Transverse colon (tissue), 4 donors: ENCODE data around the gene TET3. TPM values are rescaled to one million over a fixed set of nuclear protein-coding genes. Genes with fewer than 3 reads are reported as not detected.

Source experiments
- DNase-seq: peaks from one replicate; pipeline ENCODE4 v3.0.0-alpha.2; 2019
- H3K27ac ChIP-seq, 4 donors: fragments of 200-600 bp; sonication (generic); 2 replicates each; pipeline ENCODE4 v1.5.1; 2016 to 2018; ENCODE audit warnings: inconsistent platforms in 4 of 4
- H3K27me3 ChIP-seq: fragments of 200-600 bp; sonication (generic); 2 replicates; pipeline ENCODE4 v1.5.1; 2017; ENCODE audit warnings: inconsistent platforms
- H3K36me3 ChIP-seq, 4 donors: fragments of 200-600 bp; sonication (generic); 2 replicates each; pipeline ENCODE4 v1.5.1; 2017 to 2019; ENCODE audit warnings: inconsistent platforms in 4 of 4
- H3K4me1 ChIP-seq, 4 donors: fragments of 200-600 bp; sonication (generic); 2 replicates each; pipeline ENCODE4 v1.5.1; 2017 to 2020; ENCODE audit warnings: inconsistent platforms in 4 of 4
- H3K4me3 ChIP-seq, 4 donors: fragments of 200-600 bp; sonication (generic); 1 replicate in 1 of 4; 2 replicates in 3 of 4; pipeline versions ENCODE4 v1.5.1 to v1.6.1; 2017 to 2019; ENCODE audit warnings: inconsistent platforms in 4 of 4
- H3K9me3 ChIP-seq, 2 donors: fragments of 200-600 bp; sonication (generic); 2 replicates each; pipeline ENCODE4 v1.5.1; 2017 to 2019; ENCODE audit warnings: inconsistent platforms in 2 of 2
- EP300 ChIP-seq: sonication (generic); formaldehyde crosslinking; IDR thresholded peaks from one replicate; pipeline ENCODE4 v1.6.1; 2017; ENCODE audit warnings: antibody characterized with exemption, low read depth
- POLR2A ChIP-seq: fragments of 450-650 bp; IDR thresholded peaks from one replicate; pipeline ENCODE4 v1.6.1; 2016; ENCODE audit warnings: antibody characterized with exemption, mild to moderate bottlenecking, moderate library complexity
- POLR2AphosphoS5 ChIP-seq, 3 donors: sonication (generic); formaldehyde crosslinking; IDR thresholded peaks; one replicate each; pipeline ENCODE4 v1.6.1; 2016; ENCODE audit warnings: antibody characterized with exemption in 3 of 3
- WGBS, 2 donors: methylation state at CpG; one replicate each; pipeline ENCODE4 v1.1.5; 2018; ENCODE audit warnings: low coverage in 1 of 2; 5-methylcytosine and 5-hydroxymethylcytosine counted together
- in situ Hi-C, 4 donors: fragments of 200-750 bp; cut with MboI; loops; one replicate each; pipeline versions ENCODE4 v1.15.0 to v1.15.1; 2017; ENCODE audit warnings: low sequenced_read_pairs in 3 of 4, low pct_ligation_motif_present in 1 of 4, low pct_unique_long_range_greater_than_20kb in 1 of 4
- intact Hi-C: fragments of 100-400 bp; cut with DNase I; formaldehyde crosslinking; loops from one replicate; pipeline ENCODE4 v1.15.1; 2023; ENCODE audit warnings: low total_unique reads
- total RNA-seq, 4 donors: library from RNA; depleted of rRNA; stranded (reverse); fragments of >200 nt; gene quantifications; one replicate each; pipeline ENCODE4 v1.1.0, GENCODE V29; 2016
- TF ChIP-seq, protein P1 (sequence below), 5 experiments: fragments of 200-600 bp in 3 of 5; fragments of 450-650 bp in 2 of 5; sonication (generic) in 3 of 5; IDR thresholded peaks; 1 replicate in 2 of 5; 2 replicates in 3 of 5; pipeline ENCODE4 v1.5.1; 2016 to 2017; ENCODE audit warnings: antibody characterized with exemption in 5 of 5, inconsistent platforms in 3 of 5, mild to moderate bottlenecking in 2 of 5, moderate library complexity in 1 of 5

The TET3 gene
- total RNA-seq, 4 donors from 2014 or later = 20.2 to 26.9 (median 22.5) TPM

- DNase-seq = no peak
- H3K4me1 ChIP-seq = peaks cover 6 to 55% (median 33%) of the 10 kb centered on the region in 4 donors
- intact Hi-C loops (no loop called here), in situ Hi-C loops (no loop called here)
- H3K27ac ChIP-seq = no peak overlapping the region
- no peaks in the 10 kb centered on the region for H3K36me3 ChIP-seq
- H3K27me3 ChIP-seq = no peaks in the 10 kb centered on the region
- TF ChIP-seq POLR2A = no peak
- TF ChIP-seq POLR2AphosphoS5 (IDR thresholded peaks at IDR 0.05) = no peak
- no peak for TF ChIP-seq EP300
- TF ChIP-seq, protein P1, sequence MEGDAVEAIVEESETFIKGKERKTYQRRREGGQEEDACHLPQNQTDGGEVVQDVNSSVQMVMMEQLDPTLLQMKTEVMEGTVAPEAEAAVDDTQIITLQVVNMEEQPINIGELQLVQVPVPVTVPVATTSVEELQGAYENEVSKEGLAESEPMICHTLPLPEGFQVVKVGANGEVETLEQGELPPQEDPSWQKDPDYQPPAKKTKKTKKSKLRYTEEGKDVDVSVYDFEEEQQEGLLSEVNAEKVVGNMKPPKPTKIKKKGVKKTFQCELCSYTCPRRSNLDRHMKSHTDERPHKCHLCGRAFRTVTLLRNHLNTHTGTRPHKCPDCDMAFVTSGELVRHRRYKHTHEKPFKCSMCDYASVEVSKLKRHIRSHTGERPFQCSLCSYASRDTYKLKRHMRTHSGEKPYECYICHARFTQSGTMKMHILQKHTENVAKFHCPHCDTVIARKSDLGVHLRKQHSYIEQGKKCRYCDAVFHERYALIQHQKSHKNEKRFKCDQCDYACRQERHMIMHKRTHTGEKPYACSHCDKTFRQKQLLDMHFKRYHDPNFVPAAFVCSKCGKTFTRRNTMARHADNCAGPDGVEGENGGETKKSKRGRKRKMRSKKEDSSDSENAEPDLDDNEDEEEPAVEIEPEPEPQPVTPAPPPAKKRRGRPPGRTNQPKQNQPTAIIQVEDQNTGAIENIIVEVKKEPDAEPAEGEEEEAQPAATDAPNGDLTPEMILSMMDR (IDR thresholded peaks at IDR 0.05) = no peak
- H3K9me3 ChIP-seq = no peaks in the 10 kb centered on the region
- H3K4me3 ChIP-seq = no peak overlapping the region
- WGBS, 2 donors = 82 to 87% methylated on average over 2 to 18 of the region's 18 CpGs
Observed at GRCh38 chr2:74004212-74005182, 19.8 kb downstream of the TET3 start.

DNA sequence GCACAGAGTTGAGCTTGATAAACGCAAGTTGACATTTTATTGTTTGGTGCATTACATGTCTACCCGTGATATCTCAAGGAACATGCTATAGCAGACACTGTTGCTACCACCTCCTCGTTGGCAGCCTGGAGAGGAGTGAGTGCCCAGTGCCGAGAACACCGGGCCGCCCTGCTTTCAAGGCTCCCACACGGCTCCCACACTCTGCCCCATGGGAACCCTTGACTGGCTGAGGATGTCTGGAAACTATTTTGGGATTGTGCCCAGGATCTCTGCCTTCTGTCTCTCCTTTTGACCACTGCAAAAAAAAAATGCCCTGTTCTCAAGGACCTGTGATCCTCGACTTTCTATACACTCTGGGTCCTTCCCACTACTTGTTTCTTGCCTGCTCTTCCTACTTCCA, 21.1 kb downstream of the TET3 start:
- Histone ChIP-seq H3K27me3 (no peaks in the 10 kb centered on the region), H3K9me3 (no peaks in the 10 kb centered on the region), H3K4me3 (no peak overlapping the region), H3K36me3 (no peaks in the 10 kb centered on the region), H3K4me1 (peaks cover 6 to 50% (median 24%) of the 10 kb centered on the region in 4 donors), H3K27ac (no peak overlapping the region)
- intact Hi-C loops = no loop called here
- in situ Hi-C loops = no loop called here
- DNase-seq = no peak
- no peak for TF ChIP-seq POLR2AphosphoS5 (IDR thresholded peaks at IDR 0.05)
- TF ChIP-seq EP300 = no peak
- TF ChIP-seq POLR2A = no peak
- 83% methylated on average over 8 of the region's 8 CpGs; no CpG with 5 or more reads in 1 of the 2 donors for WGBS, 2 donors

GRCh38 chr2:74006459-74006858, 21.7 kb downstream of the TET3 start:
- Histone ChIP-seq H3K27ac (no peak overlapping the region), H3K4me1 (peaks cover 6 to 45% (median 23%) of the 10 kb centered on the region in 4 donors), H3K36me3 (no peaks in the 10 kb centered on the region), H3K4me3 (no peak overlapping the region), H3K27me3 (no peaks in the 10 kb centered on the region), H3K9me3 (no peaks in the 10 kb centered on the region)
- intact Hi-C loops (no loop called here), in situ Hi-C loops (no loop called here)
- no peak for DNase-seq
- 63 to 76% methylated on average over 5 to 7 of the region's 7 CpGs for WGBS, 2 donors
- TF ChIP-seq, protein P1 (IDR thresholded peaks at IDR 0.05) = no peak
- no peak for TF ChIP-seq POLR2AphosphoS5 (IDR thresholded peaks at IDR 0.05)
- no peak for TF ChIP-seq EP300
- TF ChIP-seq POLR2A = no peak

- Histone ChIP-seq H3K4me3 (no peak overlapping the region), H3K27me3 (no peaks in the 10 kb centered on the region), H3K36me3 (no peaks in the 10 kb centered on the region), H3K9me3 (no peaks in the 10 kb centered on the region), H3K27ac (no peak overlapping the region), H3K4me1 (peaks cover 3 to 39% (median 18%) of the 10 kb centered on the region in 4 donors)
- intact Hi-C loops = no loop called here
- no peak for DNase-seq
- WGBS, 2 donors = 54 to 72% methylated on average over 2 to 4 of the region's 4 CpGs
- in situ Hi-C loops = no loop called here
- TF ChIP-seq EP300 (no peak), POLR2A (no peak), POLR2AphosphoS5 (IDR thresholded peaks at IDR 0.05) (no peak)
- TF ChIP-seq, protein P1 (IDR thresholded peaks at IDR 0.05) = no peak
Observed at GRCh38 chr2:74007121-74007520, 22.4 kb downstream of the TET3 start.
